Transverse colon (tissue), 4 donors: Measurements from ENCODE around the gene IQCM. TPM values are rescaled to one million over a fixed set of nuclear protein-coding genes. Genes with fewer than 3 reads are reported as not detected.

Experiments used
- DNase-seq: peaks from one replicate; pipeline ENCODE4 v3.0.0-alpha.2; 2019
- H3K27ac ChIP-seq, 4 donors: fragments of 200-600 bp; sonication (generic); 2 replicates each; pipeline ENCODE4 v1.5.1; 2016 to 2018; ENCODE audit warnings: inconsistent platforms in 4 of 4
- H3K27me3 ChIP-seq: fragments of 200-600 bp; sonication (generic); 2 replicates; pipeline ENCODE4 v1.5.1; 2017; ENCODE audit warnings: inconsistent platforms
- H3K36me3 ChIP-seq, 4 donors: fragments of 200-600 bp; sonication (generic); 2 replicates each; pipeline ENCODE4 v1.5.1; 2017 to 2019; ENCODE audit warnings: inconsistent platforms in 4 of 4
- H3K4me1 ChIP-seq, 4 donors: fragments of 200-600 bp; sonication (generic); 2 replicates each; pipeline ENCODE4 v1.5.1; 2017 to 2020; ENCODE audit warnings: inconsistent platforms in 4 of 4
- H3K4me3 ChIP-seq, 4 donors: fragments of 200-600 bp; sonication (generic); 1 replicate in 1 of 4; 2 replicates in 3 of 4; pipeline versions ENCODE4 v1.5.1 to v1.6.1; 2017 to 2019; ENCODE audit warnings: inconsistent platforms in 4 of 4
- H3K9me3 ChIP-seq, 2 donors: fragments of 200-600 bp; sonication (generic); 2 replicates each; pipeline ENCODE4 v1.5.1; 2017 to 2019; ENCODE audit warnings: inconsistent platforms in 2 of 2
- CTCF ChIP-seq, 5 experiments: fragments of 200-600 bp in 3 of 5; fragments of 450-650 bp in 2 of 5; sonication (generic) in 3 of 5; IDR thresholded peaks; 1 replicate in 2 of 5; 2 replicates in 3 of 5; pipeline ENCODE4 v1.5.1; 2016 to 2017; ENCODE audit warnings: antibody characterized with exemption in 5 of 5, inconsistent platforms in 3 of 5, mild to moderate bottlenecking in 2 of 5, moderate library complexity in 1 of 5
- EP300 ChIP-seq: sonication (generic); formaldehyde crosslinking; IDR thresholded peaks from one replicate; pipeline ENCODE4 v1.6.1; 2017; ENCODE audit warnings: antibody characterized with exemption, low read depth
- POLR2A ChIP-seq: fragments of 450-650 bp; IDR thresholded peaks from one replicate; pipeline ENCODE4 v1.6.1; 2016; ENCODE audit warnings: antibody characterized with exemption, mild to moderate bottlenecking, moderate library complexity
- POLR2AphosphoS5 ChIP-seq, 3 donors: sonication (generic); formaldehyde crosslinking; IDR thresholded peaks; one replicate each; pipeline ENCODE4 v1.6.1; 2016; ENCODE audit warnings: antibody characterized with exemption in 3 of 3
- WGBS, 2 donors: methylation state at CpG; one replicate each; pipeline ENCODE4 v1.1.5; 2018; ENCODE audit warnings: low coverage in 1 of 2; 5-methylcytosine and 5-hydroxymethylcytosine counted together
- in situ Hi-C, 4 donors: fragments of 200-750 bp; cut with MboI; loops; one replicate each; pipeline versions ENCODE4 v1.15.0 to v1.15.1; 2017; ENCODE audit warnings: low sequenced_read_pairs in 3 of 4, low pct_ligation_motif_present in 1 of 4, low pct_unique_long_range_greater_than_20kb in 1 of 4
- intact Hi-C: fragments of 100-400 bp; cut with DNase I; formaldehyde crosslinking; loops from one replicate; pipeline ENCODE4 v1.15.1; 2023; ENCODE audit warnings: low total_unique reads
- total RNA-seq, 4 donors: library from RNA; depleted of rRNA; stranded (reverse); fragments of >200 nt; gene quantifications; one replicate each; pipeline ENCODE4 v1.1.0, GENCODE V29; 2016

IQCM gene
- total RNA-seq, 4 donors from 2014 or later, result 4.0 to 8.6 (median 8.5) TPM

DNA sequence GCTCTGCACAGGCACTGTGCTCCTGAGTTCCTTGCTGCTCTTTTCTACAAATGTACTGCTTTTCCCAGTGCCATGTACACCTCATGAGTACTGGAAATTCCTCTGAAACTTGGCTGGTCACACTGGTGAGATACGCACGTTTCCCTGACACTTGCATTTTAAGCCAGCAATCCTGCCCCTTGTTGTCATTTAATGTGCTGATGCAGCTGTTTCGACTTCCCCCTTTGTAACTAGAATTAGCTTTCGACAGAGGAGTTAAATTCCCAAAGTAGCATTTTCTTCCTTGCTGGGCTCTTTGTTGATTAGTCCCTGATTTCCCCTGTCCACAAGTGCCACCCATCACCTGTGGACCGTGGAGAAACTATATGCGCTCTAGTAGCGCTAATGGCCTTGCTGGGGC lies 77.5 kb downstream of the IQCM start:
- H3K9me3 ChIP-seq, result no peaks in the 10 kb centered on the region
- no peak for DNase-seq
- H3K27me3 ChIP-seq, result no peaks in the 10 kb centered on the region
- H3K4me1 ChIP-seq, result no peaks in the 10 kb centered on the region
- H3K36me3 ChIP-seq, result no peaks in the 10 kb centered on the region
- in situ Hi-C loops (no loop called here), intact Hi-C loops (no loop called here)
- no peak overlapping the region for H3K27ac ChIP-seq
- no peak for TF ChIP-seq EP300
- TF ChIP-seq POLR2A, result no peak
- TF ChIP-seq CTCF (IDR thresholded peaks at IDR 0.05), result no peak
- no peak for TF ChIP-seq POLR2AphosphoS5 (IDR thresholded peaks at IDR 0.05)
- WGBS, 2 donors, result 72 to 91% methylated on average over 5 to 7 of the region's 7 CpGs
- no peak overlapping the region for H3K4me3 ChIP-seq

- in situ Hi-C loops (no loop called here), intact Hi-C loops (no loop called here)
- 36 to 74% methylated on average over 1 to 3 of the region's 3 CpGs for whole genome bisulfite sequencing, 2 donors
Observed at GRCh38 chr4:149735796-149736195, 79.8 kb downstream of the IQCM start.

GRCh38 chr4:149728444-149728843 lies 87.2 kb downstream of the IQCM start:
- H3K9me3 ChIP-seq, result no peaks in the 10 kb centered on the region
- H3K36me3 ChIP-seq, result no peaks in the 10 kb centered on the region
- no peak for TF ChIP-seq POLR2AphosphoS5 (IDR thresholded peaks at IDR 0.05)
- no peak for TF ChIP-seq CTCF (IDR thresholded peaks at IDR 0.05)
- TF ChIP-seq EP300, result no peak
- TF ChIP-seq POLR2A, result no peak
- intact Hi-C loops, result no loop called here
- 90 to 93% methylated on average over 1 of the region's 1 CpG for WGBS, 2 donors
- no peak for DNase-seq
- no peak overlapping the region for H3K4me3 ChIP-seq
- no peaks in the 10 kb centered on the region for H3K4me1 ChIP-seq
- H3K27me3 ChIP-seq, result no peaks in the 10 kb centered on the region
- no peak overlapping the region for H3K27ac ChIP-seq
- in situ Hi-C loops, result no loop called here

More at GRCh38 chr4:149735796-149736195, 79.8 kb downstream of the IQCM start:
- no peaks in the 10 kb centered on the region for H3K27me3 ChIP-seq
- TF ChIP-seq CTCF (IDR thresholded peaks at IDR 0.05) (no peak), POLR2AphosphoS5 (IDR thresholded peaks at IDR 0.05) (no peak), POLR2A (no peak), EP300 (no peak)
- DNase-seq, result no peak
- H3K4me3 ChIP-seq, result no peak overlapping the region
- no peak overlapping the region for H3K27ac ChIP-seq
- no peaks in the 10 kb centered on the region for H3K9me3 ChIP-seq
- H3K4me1 ChIP-seq, result no peaks in the 10 kb centered on the region
- no peaks in the 10 kb centered on the region for H3K36me3 ChIP-seq

- H3K4me3 ChIP-seq, result no peak overlapping the region
- H3K27me3 ChIP-seq, result no peaks in the 10 kb centered on the region
- in situ Hi-C loops, result no loop called here
- H3K36me3 ChIP-seq, result no peaks in the 10 kb centered on the region
- intact Hi-C loops, result no loop called here
- DNase-seq, result no peak
- H3K9me3 ChIP-seq, result no peaks in the 10 kb centered on the region
- 28 to 100% methylated on average over 1 of the region's 1 CpG for WGBS, 2 donors
- no peak for TF ChIP-seq POLR2A
- no peak for TF ChIP-seq EP300
- no peak for TF ChIP-seq CTCF (IDR thresholded peaks at IDR 0.05)
- no peak for TF ChIP-seq POLR2AphosphoS5 (IDR thresholded peaks at IDR 0.05)
- no peak overlapping the region for H3K27ac ChIP-seq
- no peaks in the 10 kb centered on the region for H3K4me1 ChIP-seq
Observed at GRCh38 chr4:149727663-149728062, 88.0 kb downstream of the IQCM start.
